Left cardiac atrium (tissue), 4 donors: ENCODE data around the gene PITPNB. TPM values are rescaled to one million over a fixed set of nuclear protein-coding genes. Genes with fewer than 3 reads are reported as not detected.

Experiments used
- ATAC-seq, 2 donors: fragments of 200-7000 bp; cut with Tn5 transposase; one replicate each; pipeline ENCODE4 v1.9.1; 2020; ENCODE audit warnings: mild to moderate bottlenecking in 2 of 2, moderate library complexity in 2 of 2
- DNase-seq: peaks from one replicate; pipeline ENCODE4 v3.0.0-alpha.2; 2020
- intact Hi-C, 2 donors: fragments of 100-400 bp; cut with DNase I; formaldehyde crosslinking; loops; one replicate each; pipeline versions ENCODE4 v1.14.1 to v1.15.1; 2022 to 2023
- long read RNA-seq: library from polyadenylated mRNA; unstranded; transcript quantifications from one replicate; pipeline ENCODE4 v2.0.0, GENCODE V29; 2021
- total RNA-seq, 2 donors: library from RNA; stranded (reverse); fragmentation: NEBNext Ultra II Directional; extraction: Animal tissue kit (Norgen Biotek cat#: 25700); gene quantifications; one replicate each; pipeline ENCODE4 v1.2.1, GENCODE V29; 2021
- donor health status: DM: no; HTN: yes; CAD: no.
- donor health status: DM: no; HTN: yes; CAD: no; lungs with severe emphysema.
- donor health status: DM: yes; HTN: yes; CAD: no.
- donor health status: Dilated cardiomyopathy.

The PITPNB gene
- 10 to 100 TPM; 51.0 to 82.1 TPM for total RNA-seq
- long read RNA-seq, partial matches to known transcripts: 4 of 141 reads
- long read RNA-seq, other reads (novel, unspliced or antisense): 137 of 141 reads

- DNase-seq: peak; percentile 98
- ATAC-seq: peak; percentile 96 to 97
- intact Hi-C loops: no loop called here
Measured at GRCh38 chr22:27919222-27919941, at the start of gene PITPNB. Gene PITPNB, minus strand, starts transcription at chr22:27919256. Its CDS starts 65 bp downstream, at chr22:27919191.

- intact Hi-C loops: no loop called here
- no peak for ATAC-seq
- DNase-seq: no peak
Measured at GRCh38 chr22:27966168-27967064, 47.4 kb upstream of the PITPNB start.

- intact Hi-C loops: no loop called here
- DNase-seq (no peak), ATAC-seq (peak in 1 of 2 donors; percentile 73)
Measured at GRCh38 chr22:27962268-27963044, 43.4 kb upstream of the PITPNB start.

GRCh38 chr22:27961680-27962079 is 42.6 kb upstream of the PITPNB start:
- ATAC-seq (no peak), DNase-seq (no peak)
- intact Hi-C loops: no loop called here

- no peak for ATAC-seq
- no peak for DNase-seq
- intact Hi-C loops: no loop called here
Measured at GRCh38 chr22:27961182-27961581, 42.1 kb upstream of the PITPNB start.

- ATAC-seq (no peak), DNase-seq (no peak)
- intact Hi-C loops: no loop called here
Measured at GRCh38 chr22:27959335-27960090, 40.5 kb upstream of the PITPNB start.

- intact Hi-C loops: no loop called here
- ATAC-seq (peak in 1 of 2 donors; percentile 35), DNase-seq (no peak)
Measured at GRCh38 chr22:27952779-27953178, 33.7 kb upstream of the PITPNB start.

- intact Hi-C loops: no loop called here
- DNase-seq: no peak
- peak in 1 of 2 donors; percentile 49 for ATAC-seq
Measured at GRCh38 chr22:27952091-27952490, 33.0 kb upstream of the PITPNB start.

- ATAC-seq (no peak), DNase-seq (no peak)
- intact Hi-C loops: no loop called here
Measured at GRCh38 chr22:27949421-27949820, 30.4 kb upstream of the PITPNB start.

GRCh38 chr22:27948569-27948968 is 29.5 kb upstream of the PITPNB start:
- ATAC-seq: no peak
- intact Hi-C loops: no loop called here
- no peak for DNase-seq

- no peak for ATAC-seq
- intact Hi-C loops: no loop called here
Measured at GRCh38 chr22:27947448-27947847, 28.4 kb upstream of the PITPNB start.

GRCh38 chr22:27941143-27941542 is 22.1 kb upstream of the PITPNB start:
- ATAC-seq: no peak
- DNase-seq: no peak
- intact Hi-C loops: no loop called here

More at GRCh38 chr22:27947448-27947847, 28.4 kb upstream of the PITPNB start:
- DNase-seq: no peak

- intact Hi-C loops: loop anchor here in 1 of 2 donors (10.0 kb wide), 1 partner anchor 53 kb away; no protein-coding TSS in a partner anchor
- ATAC-seq: no peak
- DNase-seq: no peak
Measured at GRCh38 chr22:27937453-27937852, 18.4 kb upstream of the PITPNB start.

GRCh38 chr22:27935897-27936296 is 16.8 kb upstream of the PITPNB start:
- DNase-seq: no peak
- intact Hi-C loops: loop anchor here in 1 of 2 donors (10.0 kb wide), 1 partner anchor 51 kb away; no protein-coding TSS in a partner anchor
- no peak for ATAC-seq

- ATAC-seq (no peak), DNase-seq (no peak)
- intact Hi-C loops: loop anchor here in 1 of 2 donors (10.0 kb wide), 1 partner anchor 49 kb away; no protein-coding TSS in a partner anchor
Measured at GRCh38 chr22:27934069-27934468, 15.0 kb upstream of the PITPNB start.

- ATAC-seq (no peak), DNase-seq (no peak)
- intact Hi-C loops: loop anchor here in 1 of 2 donors (10.0 kb wide), 1 partner anchor 49 kb away; no protein-coding TSS in a partner anchor
Measured at GRCh38 chr22:27933186-27933983, 14.3 kb upstream of the PITPNB start.

- intact Hi-C loops: loop anchor here in 1 of 2 donors (10.0 kb wide), 1 partner anchor 46 kb away; no protein-coding TSS in a partner anchor
- ATAC-seq (no peak), DNase-seq (no peak)
Measured at GRCh38 chr22:27930331-27931060, 11.4 kb upstream of the PITPNB start.
